Progenitor cell of endocrine pancreas (in vitro differentiated cells): ENCODE results near the gene TSPAN2. TPM values are rescaled to one million over a fixed set of nuclear protein-coding genes. Genes with fewer than 3 reads are reported as not detected.
A peak's percentile ranks its signal among the peaks of the same experiment; 100 is the strongest.

Experiments used
- DNase-seq: peaks from one replicate; pipeline ENCODE4 v3.0.0; 2021; ENCODE audit warnings: low spot score; ENCODE audit not compliant: unreplicated experiment
- H3K27ac Mint-ChIP-seq: 2 replicates; pipeline ENCODE4 v1.8.0; 2021; ENCODE audit warnings: mild to moderate bottlenecking, moderate library complexity, mixed read lengths
- H3K27me3 Mint-ChIP-seq: 2 replicates; pipeline ENCODE4 v1.8.0; 2021; ENCODE audit warnings: mixed read lengths
- H3K36me3 Mint-ChIP-seq: 2 replicates; pipeline ENCODE4 v1.8.0; 2022; ENCODE audit warnings: mixed read lengths; ENCODE audit not compliant: insufficient read depth
- H3K4me1 Mint-ChIP-seq: 2 replicates; pipeline ENCODE4 v1.8.0; 2021; ENCODE audit warnings: low read depth, mixed read lengths
- H3K4me3 Mint-ChIP-seq: 2 replicates; pipeline ENCODE4 v1.8.0; 2021; ENCODE audit warnings: low read depth, mild to moderate bottlenecking, moderate library complexity, mixed read lengths
- H3K9me3 Mint-ChIP-seq: 2 replicates; pipeline ENCODE4 v1.8.0; 2021; ENCODE audit warnings: low read depth, mixed read lengths
- total RNA-seq: library from RNA; stranded (reverse); gene quantifications from 2 replicates; pipeline ENCODE4 v1.2.1, GENCODE V29; 2021
- TF ChIP-seq, protein P1 (sequence below): fragments of 200-600 bp; sonication (generic); IDR thresholded peaks from one replicate; pipeline ENCODE4 v1.5.0; 2021; ENCODE audit warnings: antibody characterized with exemption, mild to moderate bottlenecking; ENCODE audit not compliant: unreplicated experiment

The TSPAN2 gene
- total RNA-seq, 1 donor from 2014 or later, result 22.5 TPM

DNA sequence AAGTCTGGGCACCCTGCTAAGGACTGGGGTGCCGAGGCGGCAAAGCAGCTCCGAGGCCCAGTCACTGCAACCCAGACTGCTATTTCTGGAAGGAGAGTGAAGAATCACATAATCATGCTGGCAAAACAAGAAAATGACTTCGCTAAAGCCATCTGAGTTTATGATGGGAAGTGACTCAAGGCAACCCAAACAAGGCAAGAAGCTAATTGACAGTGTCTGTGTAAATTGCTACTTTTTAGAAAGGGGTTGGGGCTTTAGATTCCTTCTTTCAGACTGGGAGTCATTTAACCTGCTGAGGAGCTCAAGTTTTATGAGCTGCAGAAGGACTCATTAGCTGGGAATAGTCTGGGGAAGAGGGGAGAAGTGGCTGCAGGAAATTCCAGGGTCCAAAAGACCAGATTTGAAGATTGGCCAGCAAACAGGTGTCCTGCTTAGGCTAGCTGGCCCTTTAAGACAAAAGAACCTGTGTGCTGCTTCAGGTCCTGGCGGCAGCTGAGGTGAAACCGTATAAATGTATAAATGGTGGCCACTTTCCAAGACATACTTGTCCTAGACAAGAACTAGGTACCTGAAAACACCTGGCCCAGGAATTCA is 31.5 kb downstream of the TSPAN2 start:
- Mint-ChIP-seq H3K36me3 (peaks cover 7% of the 10 kb centered on the region), H3K4me1 (peaks cover 7% of the 10 kb centered on the region), H3K27me3 (no peaks in the 10 kb centered on the region), H3K4me3 (no peak overlapping the region), H3K27ac (no peak overlapping the region), H3K9me3 (no peaks in the 10 kb centered on the region)
- DNase-seq, result no peak
- TF ChIP-seq, protein P1, sequence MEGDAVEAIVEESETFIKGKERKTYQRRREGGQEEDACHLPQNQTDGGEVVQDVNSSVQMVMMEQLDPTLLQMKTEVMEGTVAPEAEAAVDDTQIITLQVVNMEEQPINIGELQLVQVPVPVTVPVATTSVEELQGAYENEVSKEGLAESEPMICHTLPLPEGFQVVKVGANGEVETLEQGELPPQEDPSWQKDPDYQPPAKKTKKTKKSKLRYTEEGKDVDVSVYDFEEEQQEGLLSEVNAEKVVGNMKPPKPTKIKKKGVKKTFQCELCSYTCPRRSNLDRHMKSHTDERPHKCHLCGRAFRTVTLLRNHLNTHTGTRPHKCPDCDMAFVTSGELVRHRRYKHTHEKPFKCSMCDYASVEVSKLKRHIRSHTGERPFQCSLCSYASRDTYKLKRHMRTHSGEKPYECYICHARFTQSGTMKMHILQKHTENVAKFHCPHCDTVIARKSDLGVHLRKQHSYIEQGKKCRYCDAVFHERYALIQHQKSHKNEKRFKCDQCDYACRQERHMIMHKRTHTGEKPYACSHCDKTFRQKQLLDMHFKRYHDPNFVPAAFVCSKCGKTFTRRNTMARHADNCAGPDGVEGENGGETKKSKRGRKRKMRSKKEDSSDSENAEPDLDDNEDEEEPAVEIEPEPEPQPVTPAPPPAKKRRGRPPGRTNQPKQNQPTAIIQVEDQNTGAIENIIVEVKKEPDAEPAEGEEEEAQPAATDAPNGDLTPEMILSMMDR, result no peak

DNA sequence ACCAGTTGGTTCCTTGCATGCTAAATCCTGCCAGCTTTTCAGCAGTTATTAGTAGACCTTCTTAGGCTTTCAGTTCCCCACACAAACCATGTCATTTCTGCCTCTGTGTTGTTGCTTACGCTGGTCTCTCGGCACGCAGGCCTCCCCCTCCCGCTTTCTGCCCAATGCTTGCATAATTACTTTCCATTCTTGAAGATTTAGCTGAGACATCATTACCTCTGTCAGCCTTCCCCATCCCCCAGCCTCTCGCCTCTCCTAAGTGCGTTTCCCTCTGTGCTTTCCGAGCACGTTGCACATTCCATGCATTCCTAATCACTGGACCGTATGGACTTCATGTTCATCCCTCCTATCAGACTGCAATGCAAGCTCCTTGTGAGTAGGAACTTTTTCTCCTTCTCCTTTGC is 32.9 kb downstream of the TSPAN2 start:
- H3K27ac Mint-ChIP-seq, result no peak overlapping the region
- peaks cover 7% of the 10 kb centered on the region for H3K36me3 Mint-ChIP-seq
- no peaks in the 10 kb centered on the region for H3K9me3 Mint-ChIP-seq
- H3K4me1 Mint-ChIP-seq, result peaks cover 6% of the 10 kb centered on the region
- H3K4me3 Mint-ChIP-seq, result no peak overlapping the region
- no peak for DNase-seq
- no peaks in the 10 kb centered on the region for H3K27me3 Mint-ChIP-seq
- TF ChIP-seq, protein P1, result no peak

DNA sequence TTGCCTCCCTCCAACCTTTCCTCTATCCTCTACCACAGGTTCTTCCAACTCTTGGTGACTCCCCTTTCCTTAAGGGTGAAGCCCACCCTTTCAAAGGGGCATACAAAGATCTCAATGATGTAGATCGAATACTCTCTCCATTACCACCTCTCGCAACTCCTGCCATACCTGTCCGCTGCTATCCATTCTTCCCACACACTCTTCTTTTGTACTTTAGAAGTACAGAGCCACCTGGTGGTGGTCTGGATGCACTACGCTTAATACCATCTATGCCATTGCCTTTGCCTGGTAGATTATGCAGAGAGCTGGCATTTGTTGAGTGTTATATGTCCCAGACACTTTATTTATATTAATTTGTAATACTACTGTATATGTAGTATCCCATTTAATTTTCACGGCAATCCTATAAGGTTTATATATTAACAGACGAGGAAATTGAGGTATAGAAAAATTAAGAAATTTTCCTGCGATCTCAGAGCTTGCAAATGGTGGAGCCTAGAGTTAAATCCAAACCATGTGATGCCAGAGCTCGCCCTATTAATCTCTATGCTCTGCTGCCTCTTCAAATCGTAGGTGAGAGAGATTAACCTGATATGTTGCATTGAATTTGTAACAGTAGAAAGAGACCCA is 36.7 kb downstream of the TSPAN2 start:
- Mint-ChIP-seq H3K27me3 (no peaks in the 10 kb centered on the region), H3K9me3 (no peaks in the 10 kb centered on the region), H3K27ac (no peak overlapping the region), H3K36me3 (peaks cover 6% of the 10 kb centered on the region), H3K4me3 (no peak overlapping the region), H3K4me1 (no peaks in the 10 kb centered on the region)
- DNase-seq, result peak; percentile 48
- TF ChIP-seq, protein P1, result peak; percentile 87

DNA sequence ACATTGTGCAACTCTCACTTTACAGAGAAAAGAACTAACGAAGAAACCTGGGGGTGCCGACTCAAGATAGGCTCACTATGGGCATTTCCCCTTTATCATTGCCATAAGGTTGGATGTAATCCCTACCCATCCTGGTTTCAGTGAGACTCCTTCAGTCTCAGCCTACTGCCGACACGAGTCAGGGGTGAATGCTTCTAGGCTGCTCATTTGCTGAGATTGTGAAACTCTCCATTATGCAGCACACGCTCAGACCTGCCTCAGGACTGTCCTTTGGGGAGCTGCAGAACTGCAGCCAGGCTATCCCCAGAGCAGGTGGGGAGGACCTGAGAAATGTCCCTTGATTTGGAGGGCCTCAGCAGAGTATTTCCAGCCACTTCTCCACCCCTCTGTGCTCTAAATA is 37.5 kb downstream of the TSPAN2 start:
- Mint-ChIP-seq H3K4me3 (no peak overlapping the region), H3K36me3 (peaks cover 10% of the 10 kb centered on the region), H3K9me3 (peaks cover 4% of the 10 kb centered on the region), H3K4me1 (no peaks in the 10 kb centered on the region), H3K27ac (no peak overlapping the region), H3K27me3 (no peaks in the 10 kb centered on the region)
- DNase-seq, result no peak
- TF ChIP-seq, protein P1, result no peak

DNA sequence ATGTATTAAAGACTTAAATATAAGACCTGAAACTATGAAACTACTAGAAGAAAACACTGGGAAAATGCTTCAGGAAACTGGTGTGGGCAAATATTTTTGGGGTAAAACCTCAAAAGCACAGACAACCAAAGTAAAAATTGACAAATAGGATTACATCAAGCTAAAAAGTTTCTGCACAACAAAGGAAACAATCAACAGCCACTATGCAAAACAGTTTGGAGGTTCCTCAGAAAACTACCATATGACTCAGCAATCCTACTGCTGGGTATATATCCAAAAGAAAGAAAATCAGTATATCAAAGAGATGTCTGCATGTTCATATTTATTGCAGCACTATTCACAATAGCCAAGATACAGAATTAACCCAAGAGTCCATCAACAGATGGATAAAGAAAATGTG is 42.6 kb downstream of the TSPAN2 start:
- peaks cover 29% of the 10 kb centered on the region for H3K36me3 Mint-ChIP-seq
- DNase-seq, result no peak
- TF ChIP-seq, protein P1, result no peak
- no peaks in the 10 kb centered on the region for H3K27me3 Mint-ChIP-seq
- H3K27ac Mint-ChIP-seq, result no peak overlapping the region
- no peak overlapping the region for H3K4me3 Mint-ChIP-seq
- peaks cover 8% of the 10 kb centered on the region for H3K4me1 Mint-ChIP-seq
- peaks cover 14% of the 10 kb centered on the region for H3K9me3 Mint-ChIP-seq
